GM12878 (cell line): Measurements from ENCODE around the gene ERN2. TPM values are rescaled to one million over a fixed set of nuclear protein-coding genes. Genes with fewer than 3 reads are reported as not detected.

Experiments
- ATAC-seq: fragments of 200-7000 bp; cut with Tn5 transposase; 3 replicates; pipeline ENCODE4 v1.9.1; 2020; ENCODE audit warnings: mild to moderate bottlenecking, moderate library complexity
- BruUV-seq: library from RNA; stranded (reverse); fragments of 400-500 nt; replicated peaks from 2 replicates; lab custom pipeline; 2021; lab: Mats Ljungman, UMichigan
- CTCF ChIA-PET: fragments of 300-600 bp; sonication (Branson Sonifier 250); formaldehyde crosslinking; extraction: SDS; loops from one replicate; lab custom pipeline; 2021; ENCODE audit warnings: inconsistent platforms; lab: Yijun Ruan, JAX
- POLR2A ChIA-PET: fragments of 350-600 bp; formaldehyde crosslinking; extraction: SDS; loops from one replicate; lab custom pipeline; 2021; ENCODE audit warnings: inconsistent platforms; lab: Charles Lee
- RAD21 ChIA-PET: fragments of 300-600 bp; sonication (Branson Sonifier 250); formaldehyde crosslinking; loops from one replicate; lab custom pipeline; 2023; ENCODE audit warnings: antibody characterized with exemption; ENCODE audit not compliant: unreplicated experiment; lab: Charles Lee
- SMC1A ChIA-PET: fragments of 300-600 bp; sonication (Branson Sonifier 250); formaldehyde crosslinking; loops from one replicate; lab custom pipeline; 2023; ENCODE audit not compliant: unreplicated experiment, uncharacterized antibody; lab: Charles Lee
- DNase-seq: peaks from one replicate; pipeline ENCODE4 v3.0.0-alpha.2; 2011; ENCODE audit warnings: low read depth, low spot score
- FAIRE-seq: peaks from 3 replicates; lab custom pipeline; 2011; peaks lifted over from hg19 to GRCh38; lab: Jason Lieb, UNC
- H2AFZ ChIP-seq: 2 replicates; pipeline ENCODE4 v1.6.0; 2011; ENCODE audit warnings: low read depth, low read length, control low read depth; ENCODE audit not compliant: control insufficient read depth
- H3K27ac ChIP-seq: 2 replicates; pipeline ENCODE4 v1.5.1; 2011; ENCODE audit warnings: control low read depth; ENCODE audit not compliant: control insufficient read depth, insufficient read depth
- H3K27me3 ChIP-seq, 2 experiments: replicated peaks in 1 of 2; 2 replicates each; pipeline versions ENCODE4 v1.6.0 to v1.6.1; 2011; ENCODE audit warnings: low read length in 1 of 2; ENCODE audit not compliant: control insufficient read depth in 2 of 2, insufficient read depth in 2 of 2
- H3K36me3 ChIP-seq, 2 experiments: 2 replicates each; pipeline ENCODE4 v1.5.1; 2011; ENCODE audit warnings: low read length in 1 of 2; ENCODE audit not compliant: control insufficient read depth in 2 of 2, insufficient read depth in 2 of 2
- H3K4me1 ChIP-seq: 2 replicates; pipeline ENCODE4 v1.6.1; 2011; ENCODE audit warnings: mild to moderate bottlenecking, low read length, moderate library complexity, mixed read lengths; ENCODE audit not compliant: control insufficient read depth, insufficient read depth
- H3K4me2 ChIP-seq: 2 replicates; pipeline ENCODE4 v1.6.0; 2011; ENCODE audit warnings: control low read depth; ENCODE audit not compliant: control insufficient read depth, insufficient read depth
- H3K4me3 ChIP-seq: fragments of 200-600 bp; sonication (generic); 2 replicates; pipeline ENCODE4 v1.5.1; 2016
- H3K79me2 ChIP-seq: 2 replicates; pipeline ENCODE4 v1.6.0; 2011; ENCODE audit warnings: low read length; ENCODE audit not compliant: control insufficient read depth, insufficient read depth
- H3K9ac ChIP-seq: 2 replicates; pipeline ENCODE4 v1.8.0; 2011; ENCODE audit warnings: low read length, control low read depth, mixed read lengths; ENCODE audit not compliant: control insufficient read depth, insufficient read depth
- H3K9me3 ChIP-seq: replicated peaks from 3 replicates; pipeline ENCODE4 v1.5.1; 2011; ENCODE audit warnings: mild to moderate bottlenecking, low read length; ENCODE audit not compliant: control insufficient read depth, insufficient read depth
- H4K20me1 ChIP-seq: 2 replicates; pipeline ENCODE4 v1.6.0; 2011; ENCODE audit not compliant: control insufficient read depth, insufficient read depth
- BACH1 ChIP-seq: fragments of 450-650 bp; IDR thresholded peaks from 2 replicates; pipeline ENCODE4 v1.6.1; 2017; ENCODE audit warnings: mild to moderate bottlenecking, borderline replicate concordance
- BMI1 ChIP-seq: fragments of 450-650 bp; IDR thresholded peaks from 2 replicates; pipeline ENCODE4 v1.6.1; 2016; ENCODE audit warnings: mild to moderate bottlenecking, moderate library complexity, borderline replicate concordance
- E2F8 ChIP-seq: fragments of 450-650 bp; IDR thresholded peaks from 2 replicates; pipeline ENCODE4 v1.6.1; 2018; ENCODE audit warnings: mild to moderate bottlenecking, low read depth, moderate library complexity; ENCODE audit not compliant: partially characterized antibody
- MEF2A ChIP-seq: IDR thresholded peaks from 2 replicates; pipeline ENCODE4 v1.6.1; 2011; ENCODE audit warnings: low read depth, mild to moderate bottlenecking, low read length, moderate library complexity; ENCODE audit not compliant: insufficient read depth
- NFYA ChIP-seq: IDR thresholded peaks from 2 replicates; pipeline ENCODE4 v1.6.1; 2011; ENCODE audit warnings: low read depth, mild to moderate bottlenecking, low read length, improper control_type of control experiment, borderline replicate concordance
- NR2F1 ChIP-seq: fragments of 450-650 bp; conservative IDR thresholded peaks from 2 replicates; pipeline ENCODE4 v1.6.1; 2017; ENCODE audit warnings: mild to moderate bottlenecking
- NRF1 ChIP-seq: conservative IDR thresholded peaks from 2 replicates; pipeline ENCODE4 v1.6.1; 2011; ENCODE audit warnings: mild to moderate bottlenecking, low read depth, low read length, improper control_type of control experiment
- TAF1 ChIP-seq: IDR thresholded peaks from 2 replicates; pipeline ENCODE4 v1.6.1; 2011; ENCODE audit warnings: mild to moderate bottlenecking, low read depth, low read length, borderline replicate concordance
- TARDBP ChIP-seq: IDR thresholded peaks from 2 replicates; pipeline ENCODE4 v1.6.1; 2016; ENCODE audit warnings: borderline replicate concordance
- WGBS: methylation state at CpG from one replicate; pipeline ENCODE4 v1.1.6; 2016; ENCODE audit warnings: low lambda C conversion rate; ENCODE audit not compliant: insufficient replicate concordance, insufficient coverage; ENCODE audit errors: missing lambda C conversion rate; 5-methylcytosine and 5-hydroxymethylcytosine counted together
- in situ Hi-C: fragments of 300-500 bp; cut with MboI; formaldehyde crosslinking; loops from 9 replicates; pipeline ENCODE4 v1.14.3; 2018; ENCODE audit warnings: mixed read lengths
- intact Hi-C: fragments of 100-400 bp; cut with micrococcal nuclease; formaldehyde crosslinking; loops from one replicate; pipeline ENCODE4 v1.14.2; 2022; ENCODE audit not compliant: unreplicated experiment
- polyA plus RNA-seq, 11 experiments: library from polyadenylated mRNA; depleted of rRNA in 4 of 11; unstranded in 6 of 11; stranded (reverse) in 5 of 11; fragments of >200 nt; fragmentation: Nextera tagmentation in 4 of 11; fragmentation: Illumina TruSeq in 1 of 11; extraction: Ambion mirVana in 4 of 11; extraction: Trizol in 1 of 11; gene quantifications; 1 replicate in 1 of 11; 2 replicates in 10 of 11; pipeline versions ENCODE4 v1.2.1 to v1.2.3, GENCODE V29; 2011 to 2016; ENCODE audit warnings: inconsistent platforms in 2 of 11, missing spikeins in 2 of 11, low read depth in 1 of 11
- total RNA-seq, 4 experiments: library from RNA; depleted of rRNA in 3 of 4; stranded (reverse); fragments of >200 nt in 3 of 4; fragmentation: Illumina TruSeq in 1 of 4; extraction: Trizol in 1 of 4; gene quantifications; 2 replicates each; pipeline versions ENCODE4 v1.2.1 to v1.2.3, GENCODE V29; 2013 to 2021

Gene ERN2
- total and polyA plus RNA-seq, 10 of the 15 experiments (the other 5 are each of a cell fraction or from before 2014, with no cell fraction given): 0.06 to 0.95 (median 0.36) TPM; not detected in 5

GRCh38 chr16:23651943-23652468 is 61.0 kb downstream of the ERN2 start (continued):
- TF ChIP-seq BACH1 (no peak), MEF2A (peak; percentile 88), NRF1 (no peak), NR2F1 (peak; percentile 74)

- H3K9ac ChIP-seq: peak overlapping the region; percentile 35; the same call in 1 of the 2 replicates
- in situ Hi-C loops: no loop called here
- 71% methylated on average over 4 of the region's 4 CpGs for WGBS
- H3K27ac ChIP-seq: peak overlapping the region; percentile 81
- TF ChIP-seq MEF2A: no peak
- TF ChIP-seq NFYA: no peak
- TF ChIP-seq TAF1: no peak
- no peak for TF ChIP-seq TARDBP
- TF ChIP-seq E2F8: no peak
- TF ChIP-seq BMI1: no peak
- no peaks in the 10 kb centered on the region for H3K27me3 ChIP-seq
- no peak overlapping the region for H2AFZ ChIP-seq
- no peaks in the 10 kb centered on the region for H4K20me1 ChIP-seq
- peaks cover 0 to 15% of the 10 kb centered on the region in 2 experiments; a peak in 3 of 4 replicates for H3K36me3 ChIP-seq
- no peaks in the 10 kb centered on the region for H3K9me3 ChIP-seq
- CTCF ChIA-PET: interaction anchor here (1.0 to 2.2 kb wide), 5 partner anchors 12 to 854 kb away, joined by 3 to 5 read pairs (median 3); no protein-coding TSS in a partner anchor
- POLR2A ChIA-PET: interaction anchor here (0.8 to 1.0 kb wide), 2 partner anchors 8 to 19 kb away, joined by 3 read pairs; no protein-coding TSS in a partner anchor
- FAIRE-seq (no peak), ATAC-seq (peak; percentile 72), DNase-seq (no peak)
- SMC1A ChIA-PET: interaction anchor here (0.6 to 1.2 kb wide), 3 partner anchors 8 to 147 kb away, joined by 3 to 6 read pairs (median 3); no protein-coding TSS in a partner anchor
- peaks cover 17% of the 10 kb centered on the region; the same call in 1 of the 2 replicates for H3K4me1 ChIP-seq
- BruUV-seq: TSS peak; percentile 1
- H3K4me2 ChIP-seq: peak overlapping the region; percentile 78
- RAD21 ChIA-PET: interaction anchor here (0.7 to 2.4 kb wide), 4 partner anchors 10 to 28 kb away, joined by 3 to 6 read pairs (median 4); partner anchors contain the start of genes PALB2 and PLK1
- peaks cover 50% of the 10 kb centered on the region for H3K79me2 ChIP-seq
- intact Hi-C loops: no loop called here
- H3K4me3 ChIP-seq: peak overlapping the region; percentile 40; the same call in 1 of the 2 replicates
These were observed 62.2 kb downstream of the ERN2 start for GRCh38 chr16:23650674-23651416.
